ENCODE data around the gene TSPAN12. TPM values are rescaled to one million over a fixed set of nuclear protein-coding genes. Genes with fewer than 3 reads are reported as not detected.
A peak's percentile ranks its signal among the peaks of the same experiment; 100 is the strongest.
"Not testable (repeated sequence)": the region's sequence is repeated elsewhere in the genome, so short reads cannot be mapped to it uniquely, and the experiment has no call there.

The TSPAN12 gene
- total RNA-seq, 1 experiment from 2014 or later: 2.3 TPM

DNA sequence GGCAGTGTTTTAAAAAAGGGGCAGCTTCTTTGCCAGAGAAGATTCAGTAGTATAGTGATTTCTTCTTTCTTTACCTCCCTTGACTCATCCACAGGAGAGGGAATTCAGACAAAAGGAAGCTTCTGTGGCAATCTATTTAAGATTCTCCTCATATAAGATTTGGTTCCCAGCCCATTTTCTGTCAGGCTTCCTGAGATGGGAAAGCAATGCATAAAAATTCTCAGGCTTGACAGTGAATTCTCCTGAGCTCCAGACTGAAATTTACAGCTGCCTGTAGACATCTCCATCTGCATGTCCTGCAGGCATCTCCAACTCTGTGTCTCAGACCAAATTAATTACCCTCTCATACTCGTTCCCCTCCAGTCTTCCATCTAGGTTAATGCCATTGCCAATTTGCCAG is 72.8 kb downstream of the TSPAN12 start:
- in situ Hi-C loops (cut with HindIII; ENCODE audit: low pct_unique_long_range_greater_than_20kb, low sequenced_read_pairs): no loop called here
- DNase-seq (ENCODE audit: low read depth, low spot score): no peak

- DNase-seq (ENCODE audit: low read depth, low spot score): no peak
- in situ Hi-C loops (cut with HindIII; ENCODE audit: low pct_unique_long_range_greater_than_20kb, low sequenced_read_pairs): no loop called here
Measured at GRCh38 chr7:120783721-120784120, 74.2 kb downstream of the TSPAN12 start.

- DNase-seq (ENCODE audit: low read depth, low spot score): no peak
Measured at GRCh38 chr7:120783273-120783672, 74.7 kb downstream of the TSPAN12 start.

GRCh38 chr7:120781924-120782323 is 76.0 kb downstream of the TSPAN12 start:
- DNase-seq (ENCODE audit: low read depth, low spot score); in situ Hi-C loops (cut with HindIII; ENCODE audit: low pct_unique_long_range_greater_than_20kb, low sequenced_read_pairs): not testable (repeated sequence)

More at GRCh38 chr7:120783273-120783672, 74.7 kb downstream of the TSPAN12 start:
- in situ Hi-C loops (cut with HindIII; ENCODE audit: low pct_unique_long_range_greater_than_20kb, low sequenced_read_pairs): no loop called here

DNA sequence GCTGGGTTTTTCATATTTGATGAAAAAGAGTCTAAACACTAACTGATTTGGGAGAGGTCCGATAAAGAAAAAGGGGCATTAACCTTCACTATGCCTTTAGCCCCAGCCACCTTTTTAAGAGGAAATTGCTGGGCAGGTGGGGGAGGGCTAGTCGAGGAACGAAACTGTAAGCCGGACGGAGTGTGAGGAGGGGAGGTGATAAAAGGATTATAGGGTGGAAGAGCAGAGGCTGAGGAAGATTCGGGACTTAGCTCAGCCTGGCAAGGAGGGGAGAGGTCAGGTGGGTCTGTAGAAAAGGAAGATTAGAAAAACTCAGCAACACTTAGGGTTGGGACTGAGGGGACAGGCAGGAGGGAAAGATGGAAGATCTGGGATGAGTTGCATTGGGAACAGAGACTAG is 77.0 kb downstream of the TSPAN12 start:
- DNase-seq (ENCODE audit: low read depth, low spot score): no peak
- in situ Hi-C loops (cut with HindIII; ENCODE audit: low pct_unique_long_range_greater_than_20kb, low sequenced_read_pairs): no loop called here

DNA sequence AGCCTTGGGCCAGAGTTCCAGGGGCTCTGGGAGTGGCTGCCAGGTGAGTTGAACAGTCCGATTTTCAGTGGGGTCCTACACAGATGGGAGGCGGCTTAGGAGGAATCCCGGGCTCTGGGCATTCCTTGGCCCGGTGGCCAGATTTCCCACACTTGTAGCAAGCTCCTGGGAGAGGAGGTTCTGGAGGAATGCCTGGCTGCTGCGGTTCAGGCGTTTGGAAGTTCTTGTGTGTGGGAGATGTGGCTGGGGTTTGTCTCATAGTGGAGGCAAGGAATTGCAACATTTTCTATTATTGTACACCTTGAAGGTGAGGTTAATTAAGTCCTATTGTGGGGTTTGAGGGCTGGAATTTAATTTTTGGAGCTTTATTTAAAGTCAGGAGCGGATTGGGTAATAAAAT is 77.5 kb downstream of the TSPAN12 start:
- in situ Hi-C loops (cut with HindIII; ENCODE audit: low pct_unique_long_range_greater_than_20kb, low sequenced_read_pairs): not testable (repeated sequence)

DNA sequence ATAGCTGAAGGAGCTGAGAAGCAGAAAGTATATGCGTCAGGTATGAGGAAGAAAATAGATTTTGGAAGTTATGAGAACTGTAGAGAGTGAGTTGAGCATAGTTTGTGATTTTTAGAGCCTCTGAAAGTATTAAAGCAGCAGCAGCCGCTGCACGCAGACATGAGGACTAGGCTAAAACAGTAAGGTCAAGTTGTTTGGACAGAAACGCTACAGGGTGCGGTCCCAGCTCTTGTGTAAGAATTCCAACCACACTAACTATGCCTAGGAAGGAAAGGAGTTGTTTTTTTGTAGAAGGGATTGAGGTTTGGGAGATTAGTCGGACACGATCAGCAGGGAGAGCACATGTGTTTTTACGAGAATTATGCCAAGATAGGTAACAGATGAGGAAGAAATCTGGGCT is 78.9 kb downstream of the TSPAN12 start:
- DNase-seq (ENCODE audit: low read depth, low spot score); in situ Hi-C loops (cut with HindIII; ENCODE audit: low pct_unique_long_range_greater_than_20kb, low sequenced_read_pairs): not testable (repeated sequence)

More for the DNA sequence above, 77.5 kb downstream of the TSPAN12 start:
- DNase-seq (ENCODE audit: low read depth, low spot score): not testable (repeated sequence)

DNA sequence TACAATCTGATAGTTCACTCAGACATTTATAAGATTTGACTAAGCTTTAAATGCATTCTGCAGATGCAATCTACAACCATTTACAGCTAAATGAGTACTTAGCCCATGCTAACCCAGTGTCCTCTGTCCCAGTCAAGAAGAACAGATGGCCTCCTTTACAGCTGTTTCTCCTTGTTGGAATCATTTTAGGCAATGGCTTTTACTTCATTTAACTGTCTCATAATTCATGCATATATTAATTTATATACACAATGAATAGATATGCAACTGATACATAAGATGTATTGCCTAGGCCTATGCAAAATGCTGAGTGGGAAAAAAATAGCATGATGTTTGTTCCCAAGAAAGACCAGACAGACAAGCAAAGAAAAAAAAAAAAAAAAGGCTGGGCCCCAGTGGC is 82.2 kb downstream of the TSPAN12 start:
- in situ Hi-C loops (cut with HindIII; ENCODE audit: low pct_unique_long_range_greater_than_20kb, low sequenced_read_pairs): no loop called here
- no peak for DNase-seq (ENCODE audit: low read depth, low spot score)

- DNase-seq (ENCODE audit: low read depth, low spot score): no peak
- in situ Hi-C loops (cut with HindIII; ENCODE audit: low pct_unique_long_range_greater_than_20kb, low sequenced_read_pairs): no loop called here
Measured at GRCh38 chr7:120774481-120774880, 83.5 kb downstream of the TSPAN12 start.

DNA sequence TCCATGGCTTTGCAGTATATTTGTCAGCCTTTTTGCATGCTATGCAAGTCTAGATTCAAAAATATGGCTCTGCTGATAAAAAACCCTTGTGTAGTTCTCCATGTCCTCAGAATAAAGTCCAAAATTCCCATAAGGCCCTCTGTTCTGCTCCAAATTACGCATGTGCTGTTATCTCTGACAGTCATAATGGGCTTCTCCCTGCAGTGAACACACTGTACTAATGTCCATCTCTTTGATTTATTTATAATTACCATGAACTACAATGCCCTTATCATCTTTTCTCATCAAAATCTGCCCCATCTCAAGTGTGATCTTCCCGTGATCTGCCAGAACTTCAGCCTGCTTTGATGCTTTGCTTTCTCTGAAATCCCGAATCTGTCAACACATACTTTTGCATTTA is 87.7 kb downstream of the TSPAN12 start:
- DNase-seq (ENCODE audit: low read depth, low spot score): no peak
- in situ Hi-C loops (cut with HindIII; ENCODE audit: low pct_unique_long_range_greater_than_20kb, low sequenced_read_pairs): no loop called here

DNA sequence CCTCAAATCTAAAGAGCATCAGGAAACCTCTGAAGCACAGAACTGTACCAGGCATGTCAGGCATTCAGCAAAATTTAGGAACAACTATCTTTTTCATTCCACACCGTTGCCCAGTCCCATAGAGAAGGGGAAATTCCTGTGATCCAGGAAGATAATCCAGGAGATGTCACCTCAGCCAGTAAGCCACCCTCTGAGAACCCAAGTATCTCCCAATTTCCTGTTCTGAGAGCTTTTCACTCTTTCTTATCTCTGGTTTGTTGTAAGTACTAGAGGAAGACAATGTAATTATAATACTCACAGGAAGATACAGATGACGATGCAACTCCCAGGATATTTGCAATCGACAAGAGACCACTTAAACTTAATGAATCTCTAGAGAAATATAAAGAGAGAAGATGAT is 97.1 kb downstream of the TSPAN12 start:
- DNase-seq (ENCODE audit: low read depth, low spot score): no peak
- in situ Hi-C loops (cut with HindIII; ENCODE audit: low pct_unique_long_range_greater_than_20kb, low sequenced_read_pairs): no loop called here

DNA sequence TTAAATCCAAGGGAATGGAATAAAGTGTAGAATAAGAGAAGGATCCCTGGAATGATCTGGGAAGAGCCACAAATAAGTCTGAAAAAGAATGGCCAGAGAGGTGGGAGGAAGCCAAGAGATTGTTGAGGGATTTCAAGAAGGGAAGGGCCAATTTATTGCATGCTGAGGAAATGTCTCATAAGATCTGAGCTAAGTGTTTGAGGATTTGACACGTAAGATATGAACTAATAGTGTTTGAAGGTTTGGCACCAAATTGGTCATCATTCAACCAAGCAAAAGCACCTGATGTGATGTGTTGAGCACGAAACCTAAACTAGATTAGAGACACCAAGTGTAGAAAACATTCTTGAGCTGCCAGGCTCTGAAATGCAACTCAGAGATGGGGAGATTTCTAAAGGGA is 97.9 kb downstream of the TSPAN12 start:
- no peak for DNase-seq (ENCODE audit: low read depth, low spot score)
- in situ Hi-C loops (cut with HindIII; ENCODE audit: low pct_unique_long_range_greater_than_20kb, low sequenced_read_pairs): no loop called here

DNA sequence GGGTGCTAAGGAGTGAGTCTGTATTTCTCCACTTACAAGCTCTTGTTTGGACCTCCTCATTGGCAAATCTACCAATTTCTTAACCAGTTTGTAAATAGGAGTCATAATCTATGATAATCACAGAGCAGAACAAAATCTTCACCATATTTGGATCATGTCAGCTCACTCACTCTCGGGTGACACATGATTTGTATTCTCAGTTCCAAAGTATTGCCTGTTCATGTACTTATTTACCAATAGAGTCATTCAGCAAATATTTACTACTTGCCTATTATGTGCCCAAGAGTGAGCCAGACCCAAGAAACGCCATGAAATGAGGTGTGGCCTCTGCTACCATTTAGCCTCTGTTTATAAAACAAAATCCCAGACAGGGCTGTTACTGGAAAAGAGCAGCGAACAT is 114.8 kb downstream of the TSPAN12 start:
- in situ Hi-C loops (cut with HindIII; ENCODE audit: low pct_unique_long_range_greater_than_20kb, low sequenced_read_pairs): no loop called here
- DNase-seq (ENCODE audit: low read depth, low spot score): no peak

DNA sequence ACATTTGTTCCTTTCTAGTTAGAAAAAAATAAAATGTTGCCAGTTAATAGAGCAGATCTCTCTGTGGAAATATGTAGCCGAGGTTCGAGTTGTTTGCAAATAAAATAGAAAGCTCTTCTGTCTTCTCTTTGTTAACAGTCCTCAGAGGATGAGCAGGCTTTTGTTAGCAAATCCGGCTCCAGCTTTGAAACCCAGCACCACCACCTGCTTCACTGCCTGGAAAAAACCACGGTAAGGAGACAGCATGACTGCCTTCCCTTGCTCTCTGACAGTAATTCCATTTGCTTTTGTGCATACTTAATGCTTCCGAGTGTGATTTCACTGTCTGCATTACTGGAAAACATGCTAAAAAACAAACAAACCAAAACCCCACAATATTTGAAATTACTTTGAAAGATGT is 115.6 kb downstream of the TSPAN12 start:
- no peak for DNase-seq (ENCODE audit: low read depth, low spot score)
- in situ Hi-C loops (cut with HindIII; ENCODE audit: low pct_unique_long_range_greater_than_20kb, low sequenced_read_pairs): no loop called here

- DNase-seq (ENCODE audit: low read depth, low spot score): no peak
- in situ Hi-C loops (cut with HindIII; ENCODE audit: low pct_unique_long_range_greater_than_20kb, low sequenced_read_pairs): no loop called here
Measured at GRCh38 chr7:120741371-120742042, 116.4 kb downstream of the TSPAN12 start.

GRCh38 chr7:120740348-120740747 is 117.6 kb downstream of the TSPAN12 start:
- peak; percentile 22 for DNase-seq (ENCODE audit: low read depth, low spot score)
- in situ Hi-C loops (cut with HindIII; ENCODE audit: low pct_unique_long_range_greater_than_20kb, low sequenced_read_pairs): no loop called here

DNA sequence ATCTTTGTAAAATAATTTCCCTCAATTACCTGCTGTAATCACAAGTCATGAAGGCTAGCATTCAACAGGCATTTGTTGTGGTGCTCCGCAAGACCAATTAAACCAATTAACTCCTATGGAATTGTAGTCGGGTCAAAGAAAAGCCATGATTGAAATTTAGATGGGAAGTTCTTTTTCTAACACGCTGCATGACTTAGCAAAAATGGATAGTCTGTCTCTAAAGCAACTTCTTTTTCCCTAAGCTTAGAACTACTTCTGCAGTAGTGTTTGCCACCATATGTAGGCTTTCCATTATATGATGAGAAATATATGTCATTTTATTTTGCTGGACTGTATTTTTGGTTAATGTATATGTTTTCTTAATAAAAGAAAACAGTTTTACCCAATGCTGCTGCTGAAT is 119.1 kb downstream of the TSPAN12 start:
- in situ Hi-C loops (cut with HindIII; ENCODE audit: low pct_unique_long_range_greater_than_20kb, low sequenced_read_pairs): no loop called here

More for the DNA sequence above, 119.1 kb downstream of the TSPAN12 start:
- no peak for DNase-seq (ENCODE audit: low read depth, low spot score)
